Measurements from ENCODE around the gene GPALPP1.

DNA sequence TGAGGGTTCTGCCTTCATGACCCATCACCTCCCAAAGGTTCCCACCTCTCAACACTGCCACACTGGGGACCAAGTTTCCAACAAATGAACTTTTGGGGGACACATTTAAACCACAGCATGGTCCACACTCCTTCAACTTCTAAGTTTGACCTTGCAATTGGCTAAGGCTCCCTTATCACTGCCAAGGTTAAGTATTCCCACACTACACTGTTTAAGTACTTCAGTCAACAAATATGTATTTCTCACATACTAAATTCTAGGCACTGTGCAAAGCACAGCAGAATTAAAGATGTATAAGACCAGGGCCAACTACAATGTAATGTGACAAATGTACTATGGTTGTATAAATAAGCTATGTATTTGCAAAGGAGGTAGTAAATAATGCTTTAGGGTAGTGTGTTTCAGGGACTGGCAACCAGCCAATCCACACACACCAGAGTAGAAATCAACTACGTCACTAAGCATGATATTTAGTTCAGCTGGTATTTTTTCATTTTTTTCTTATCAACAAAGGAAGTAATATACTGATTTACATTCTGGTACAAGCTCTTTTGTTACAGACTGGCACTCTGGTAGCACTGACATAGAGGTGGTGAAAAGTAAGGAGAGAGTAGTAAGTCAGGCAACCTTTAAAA lies 12.3 kb upstream of the GPALPP1 start:
- TF ChIP-seq RAD21 (IDR thresholded peaks at IDR 0.05; ENCODE audit: low read length) (no peak), SIN3A (IDR thresholded peaks at IDR 0.05; ENCODE audit: borderline replicate concordance, low read depth, low read length) (no peak), POLR2AphosphoS5 (IDR thresholded peaks at IDR 0.05; ENCODE audit: low read depth, low read length) (no peak), CHD2 (IDR thresholded peaks at IDR 0.05; ENCODE audit: low read length, partially characterized antibody) (no peak), FOSL2 (IDR thresholded peaks at IDR 0.05; ENCODE audit: borderline replicate concordance, low read depth) (no peak), ELF1 (IDR thresholded peaks at IDR 0.05) (no peak), CTCF (IDR thresholded peaks at IDR 0.05) (no peak)
